ENCODE data around the gene VIP.
A peak's percentile ranks its signal among the peaks of the same experiment; 100 is the strongest.
"Not testable (repeated sequence)": the region's sequence is repeated elsewhere in the genome, so short reads cannot be mapped to it uniquely, and the experiment has no call there.

The VIP gene

GRCh38 chr6:152750694-152751093 lies at the start of gene VIP:
Gene VIP, plus strand, starts transcription at chr6:152750797. Its CDS starts 1,381 bp downstream, at chr6:152752178.
- no peak for DNase-seq

DNA sequence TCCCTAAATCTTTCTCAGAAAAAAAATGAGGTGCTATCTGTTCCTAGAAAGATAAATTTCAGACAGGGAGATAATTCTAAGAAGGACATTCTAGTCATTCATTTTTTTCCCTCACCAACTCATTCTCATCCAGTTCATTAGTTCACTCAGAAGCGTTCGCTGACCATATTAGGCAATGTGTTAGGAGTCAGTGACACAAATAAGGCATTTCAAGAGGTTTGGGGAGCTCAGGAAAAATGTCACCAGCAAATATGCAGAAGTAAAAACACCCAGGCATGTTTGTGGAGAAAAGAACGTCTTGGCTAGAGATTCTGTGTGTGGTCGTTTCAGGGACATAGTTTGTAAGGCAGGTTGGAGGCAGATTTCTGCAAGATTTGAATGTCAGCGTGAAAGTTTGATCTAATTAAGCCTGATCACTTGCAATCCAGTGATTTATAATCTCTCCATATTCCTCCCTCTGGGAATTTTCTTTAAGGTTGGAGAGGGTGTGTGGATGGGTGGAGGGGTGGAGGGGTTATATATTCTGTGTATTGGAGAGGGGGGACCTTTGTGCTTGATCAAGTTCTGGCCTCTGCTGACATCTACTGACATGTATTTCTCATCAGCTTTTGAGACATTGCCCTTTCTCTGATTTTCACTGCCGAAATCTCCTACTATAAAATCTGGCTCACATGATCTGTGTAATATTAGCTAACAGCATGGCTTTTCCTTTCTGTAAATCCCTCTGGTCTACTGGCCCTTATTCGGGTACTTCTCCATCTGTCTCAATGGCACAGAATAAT lies 49.3 kb upstream of the VIP start:
- DNase-seq, result no peak

GRCh38 chr6:152701863-152702401 lies 48.7 kb upstream of the VIP start:
- DNase-seq, result no peak

- not testable (repeated sequence) for DNase-seq
Observed at GRCh38 chr6:152703750-152704149, 46.8 kb upstream of the VIP start.

GRCh38 chr6:152705327-152705726 lies 45.3 kb upstream of the VIP start:
- no peak for DNase-seq

- DNase-seq, result no peak
Observed at GRCh38 chr6:152716322-152716721, 34.3 kb upstream of the VIP start.

DNA sequence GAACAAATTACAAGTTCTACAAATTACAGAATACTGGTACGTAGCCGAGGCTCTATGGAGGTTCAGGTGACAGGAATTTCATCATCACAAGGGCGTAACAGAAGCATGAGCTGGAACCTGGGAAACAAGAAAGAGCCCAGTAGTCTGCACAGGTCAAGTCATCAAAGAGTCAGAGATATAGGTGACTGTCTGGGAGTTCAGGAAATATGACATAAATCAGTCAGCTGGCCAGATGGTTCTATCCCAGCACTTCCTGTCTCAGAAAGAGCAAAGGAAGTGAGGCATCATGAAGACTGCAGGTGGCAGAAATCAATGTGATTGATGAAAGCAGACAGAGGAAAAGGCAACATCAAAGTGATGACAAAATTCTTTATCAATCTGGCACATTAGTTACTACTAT lies 29.6 kb upstream of the VIP start:
- DNase-seq, result no peak

DNA sequence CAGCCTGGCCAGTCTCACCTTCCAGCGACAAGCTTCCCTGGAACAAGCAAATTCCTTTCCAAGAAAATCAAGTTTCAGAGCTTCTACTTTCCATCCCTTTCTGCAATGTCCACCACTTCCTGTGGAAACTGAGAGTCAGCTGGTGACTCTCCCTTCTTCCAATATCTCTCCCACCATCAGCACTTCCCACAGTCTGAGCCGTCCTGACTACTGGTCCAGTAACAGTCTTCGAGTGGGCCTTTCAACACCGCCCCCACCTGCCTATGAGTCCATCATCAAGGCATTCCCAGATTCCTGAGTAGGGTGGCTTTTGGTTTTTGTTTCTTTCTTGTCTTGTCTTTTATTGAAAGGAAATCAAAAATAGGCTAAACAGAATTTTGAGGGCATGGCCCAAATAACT lies 28.6 kb upstream of the VIP start:
- DNase-seq, result no peak

DNA sequence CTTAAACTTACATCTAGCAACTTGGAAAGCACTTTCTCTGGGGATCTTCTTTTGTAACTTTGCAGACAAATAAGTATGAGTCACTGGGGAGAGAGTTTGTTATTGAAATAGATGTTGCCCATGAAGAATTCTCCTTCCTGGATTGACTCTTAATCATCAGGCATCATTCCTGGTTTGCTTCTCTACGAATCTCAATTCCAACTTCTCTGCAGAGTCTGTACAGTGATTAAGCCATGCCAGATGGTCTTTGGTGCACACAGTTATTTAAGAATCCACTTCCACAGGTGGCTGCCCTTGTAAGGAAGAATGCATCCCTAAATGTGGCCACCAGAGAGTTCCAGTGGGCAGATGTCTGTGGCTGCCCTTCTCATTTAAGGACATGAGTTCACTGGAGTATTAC lies 27.2 kb upstream of the VIP start:
- DNase-seq, result no peak

DNA sequence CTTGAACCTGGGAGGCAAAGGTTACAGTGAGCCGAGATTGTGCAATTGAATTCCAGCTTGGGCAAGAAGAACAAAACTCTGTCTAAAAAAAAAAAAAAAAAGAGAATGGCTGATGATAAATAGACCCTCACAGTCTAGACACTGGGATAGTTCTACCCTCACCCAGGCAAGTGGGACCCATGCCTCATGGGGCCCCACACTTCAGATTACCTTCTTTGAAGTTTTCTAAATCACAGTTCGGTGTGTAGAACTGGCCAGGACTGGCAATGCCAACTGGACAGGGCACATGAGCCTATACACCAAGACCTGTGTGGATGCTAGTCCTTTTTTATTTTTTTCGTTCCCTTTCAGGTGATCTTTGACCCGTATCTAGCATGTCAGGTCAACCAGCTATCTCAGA lies 24.3 kb upstream of the VIP start:
- no peak for DNase-seq

GRCh38 chr6:152727507-152727906 lies 23.1 kb upstream of the VIP start:
- DNase-seq, result no peak

DNA sequence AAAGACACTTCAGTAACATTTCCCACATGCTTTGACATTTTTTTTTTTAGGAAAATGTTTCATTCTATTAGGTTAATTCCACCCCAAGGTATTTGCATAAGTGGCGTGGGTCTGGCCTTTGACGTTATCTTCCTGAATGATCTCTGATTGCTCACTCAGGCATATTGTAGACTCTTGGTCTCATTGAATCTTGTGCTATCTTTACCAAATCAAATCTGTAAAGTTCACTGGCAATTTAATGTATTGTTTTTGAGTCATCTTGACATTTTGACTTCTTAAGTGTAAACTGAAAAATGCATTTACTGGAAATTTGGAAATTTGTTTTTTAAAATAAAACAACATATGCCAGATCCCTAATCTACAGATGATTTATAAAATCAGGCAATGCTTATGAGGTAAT lies 16.0 kb upstream of the VIP start:
- DNase-seq, result peak; percentile 14

DNA sequence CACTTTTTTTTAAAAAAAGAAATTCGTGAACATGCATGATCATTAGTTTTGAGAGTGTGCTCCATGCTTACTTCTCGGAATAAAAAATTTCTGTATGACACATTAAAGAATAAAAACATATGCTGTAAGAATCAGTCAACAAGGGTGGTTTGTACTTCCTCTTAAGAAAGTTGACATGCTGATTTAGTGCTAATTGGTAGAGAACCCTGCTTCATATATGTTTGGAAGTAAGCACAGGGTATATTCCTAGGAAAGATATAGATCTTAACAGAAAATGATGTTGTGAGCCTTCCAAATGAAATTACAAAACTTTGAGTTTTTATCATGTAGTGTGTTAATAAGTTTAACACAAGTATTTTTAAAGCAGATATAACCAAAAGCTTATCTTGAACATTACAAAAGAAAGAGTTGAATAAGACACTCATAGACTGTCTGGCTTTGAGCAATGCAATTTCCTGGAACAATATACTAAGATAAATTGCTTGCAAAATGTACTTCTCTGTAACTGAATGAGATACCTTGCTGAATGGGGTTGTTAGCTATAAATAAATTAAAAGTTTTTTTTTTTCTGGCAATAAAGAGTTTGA lies 13.8 kb upstream of the VIP start:
- no peak for DNase-seq

GRCh38 chr6:152745509-152746171 lies 5.0 kb upstream of the VIP start:
- DNase-seq, result no peak

- DNase-seq, result no peak
Observed at GRCh38 chr6:152746172-152746553, 4.4 kb upstream of the VIP start.

DNA sequence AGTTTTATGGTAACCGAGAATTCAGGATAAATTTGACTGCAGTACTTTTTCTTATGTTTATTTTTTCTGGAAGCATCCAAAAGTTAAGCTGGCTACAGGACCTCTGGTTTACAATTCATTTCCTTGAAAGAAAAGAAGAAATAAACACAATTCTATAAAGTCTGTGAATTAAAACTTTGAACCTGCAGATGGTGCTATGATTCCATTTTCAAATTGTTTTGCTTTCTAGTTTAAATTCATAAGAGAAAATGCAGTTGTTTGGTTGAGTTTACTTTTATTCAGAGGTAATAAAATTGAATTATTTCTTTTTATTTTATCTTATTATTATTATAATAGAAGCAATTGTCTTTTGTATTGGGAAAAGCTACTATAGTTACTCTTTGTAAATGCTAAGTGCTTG lies 1.8 kb upstream of the VIP start:
- DNase-seq, result no peak

- DNase-seq, result no peak
Observed at GRCh38 chr6:152749336-152749735, 1.3 kb upstream of the VIP start.

DNA sequence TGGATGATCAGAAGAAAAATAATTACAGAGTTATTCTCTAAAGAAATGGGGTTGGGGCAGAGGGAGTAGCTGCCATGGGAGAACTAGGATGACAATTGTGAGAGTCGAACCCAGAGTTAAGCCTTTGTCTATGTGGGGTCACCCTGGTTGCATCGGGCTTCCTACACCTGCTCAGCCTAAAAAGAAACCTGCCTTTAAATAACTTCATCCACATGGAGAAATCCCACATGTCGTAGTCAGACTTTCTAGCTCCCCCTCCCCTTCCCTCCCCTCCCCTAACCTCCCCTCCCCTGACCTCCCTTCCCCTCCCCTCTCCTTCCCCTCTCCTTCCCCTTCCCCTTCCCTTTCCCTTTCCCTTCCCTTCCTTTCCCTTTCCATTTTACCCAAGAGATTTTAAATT lies 14.7 kb downstream of the VIP start:
- no peak for DNase-seq

GRCh38 chr6:152769159-152769558 lies 18.6 kb downstream of the VIP start:
- no peak for DNase-seq

- no peak for DNase-seq
Observed at GRCh38 chr6:152769993-152770392, 19.4 kb downstream of the VIP start.

GRCh38 chr6:152771061-152771687 lies 20.6 kb downstream of the VIP start:
- no peak for DNase-seq

- DNase-seq, result no peak
Observed at GRCh38 chr6:152775428-152775827, 24.8 kb downstream of the VIP start.

GRCh38 chr6:152776833-152777232 lies 26.2 kb downstream of the VIP start:
- DNase-seq, result no peak

Data from NCI-H1048 (cell line).